Embryonic facial prominence (tissue), 1 donor: ENCODE results near the gene UGT8.
"Not testable (repeated sequence)": the region's sequence is repeated elsewhere in the genome, so short reads cannot be mapped to it uniquely, and the experiment has no call there.

Source experiments
- DNase-seq: peaks from one replicate; pipeline ENCODE4 v3.0.0-alpha.2; 2016; ENCODE audit errors: extremely low spot score

Gene UGT8

DNA sequence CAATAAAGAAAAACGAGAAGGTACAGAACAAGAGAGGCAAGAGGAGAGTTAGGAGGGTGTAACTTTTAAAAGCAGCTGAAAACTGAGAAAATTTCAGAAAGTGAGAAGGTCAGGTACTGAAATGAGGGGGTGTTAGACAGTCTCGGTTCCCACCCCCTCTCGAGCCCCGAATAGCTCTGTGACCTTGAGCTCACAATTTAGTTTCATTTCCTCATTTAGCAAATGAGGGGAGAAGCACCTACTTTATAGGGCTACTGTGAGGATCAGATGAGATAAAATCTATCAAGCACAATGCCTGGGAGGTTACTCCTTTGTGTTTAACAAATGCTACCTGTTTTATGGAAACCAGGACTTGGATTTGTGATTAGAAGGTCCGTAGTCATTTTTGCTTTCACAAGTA lies 4.9 kb downstream of the UGT8 start:
- no peak for DNase-seq

DNA sequence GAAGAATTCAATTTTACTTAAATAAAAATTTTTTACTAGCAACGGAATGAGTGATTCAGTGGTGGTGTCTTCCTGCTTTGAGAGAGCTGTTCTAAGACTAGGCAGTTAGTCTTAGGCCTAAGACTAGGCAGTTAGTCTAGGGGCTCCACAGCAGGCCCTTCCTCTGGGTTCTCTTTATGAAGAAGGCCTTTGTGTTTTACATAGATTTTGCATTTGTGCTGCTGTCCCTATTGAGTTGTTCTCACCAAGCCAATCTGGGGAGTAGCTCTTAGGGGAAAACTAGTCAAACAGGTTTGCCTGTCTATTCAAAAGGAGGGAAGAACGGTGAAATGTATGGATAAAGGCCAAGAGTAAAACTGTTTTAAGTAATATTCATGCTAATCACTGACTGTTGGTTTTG lies 7.6 kb downstream of the UGT8 start:
- no peak for DNase-seq

DNA sequence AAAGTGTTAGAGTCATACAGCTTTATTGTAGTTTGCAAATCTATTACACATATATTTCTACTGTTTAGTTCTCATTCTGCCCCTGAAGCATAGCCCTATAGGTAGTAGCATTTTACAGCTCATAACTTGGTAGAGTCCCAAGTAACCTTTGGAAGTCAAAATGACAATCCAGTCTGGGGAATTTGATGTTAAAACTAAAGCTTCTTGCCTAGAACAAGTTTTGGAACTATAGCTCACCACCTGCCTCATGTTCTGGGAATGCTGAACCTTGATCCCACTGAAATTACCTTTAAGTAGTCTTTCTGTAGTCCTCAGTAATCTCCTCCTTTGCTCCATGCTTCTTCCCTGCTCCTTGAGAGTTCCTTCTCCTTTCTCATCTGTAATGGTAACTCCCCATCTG lies 8.4 kb downstream of the UGT8 start:
- no peak for DNase-seq

DNA sequence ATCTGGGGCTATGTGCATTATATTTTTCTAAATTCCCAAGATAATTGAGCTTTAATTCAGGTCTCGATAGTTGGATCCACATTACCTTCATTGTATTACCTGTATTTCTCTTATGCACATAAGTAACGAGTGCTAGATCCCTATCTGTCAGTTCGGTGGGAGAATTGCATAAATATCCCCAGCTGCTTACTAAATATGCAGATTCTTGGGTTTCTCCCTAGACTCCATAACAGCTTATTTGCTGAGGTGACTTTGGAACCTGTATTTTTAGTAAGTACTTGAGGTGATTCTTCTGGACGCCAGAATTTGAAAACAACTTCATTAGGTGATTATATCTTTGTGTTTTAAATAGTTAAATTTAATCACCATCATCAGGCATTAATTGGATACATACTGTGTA lies 15.0 kb downstream of the UGT8 start:
- no peak for DNase-seq

DNA sequence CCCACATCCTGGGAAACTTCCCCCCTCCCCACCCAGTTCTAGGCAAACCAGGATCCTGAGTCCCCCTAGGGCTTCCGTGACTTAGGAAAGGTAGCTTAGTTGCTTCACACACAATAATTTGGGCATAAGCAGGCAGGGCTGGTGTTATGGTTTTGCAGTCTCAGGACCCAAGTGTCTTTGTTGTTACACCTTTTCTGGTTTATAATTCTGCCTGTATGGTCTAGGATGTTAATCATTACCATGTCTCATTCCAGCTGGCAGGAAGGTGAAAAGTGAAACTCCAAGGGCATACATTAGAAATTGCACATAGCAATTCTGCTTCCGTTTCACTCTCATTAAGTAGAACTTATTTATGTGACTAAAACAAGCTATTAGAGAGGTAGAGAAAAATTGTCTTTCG lies 16.8 kb downstream of the UGT8 start:
- DNase-seq = no peak

DNA sequence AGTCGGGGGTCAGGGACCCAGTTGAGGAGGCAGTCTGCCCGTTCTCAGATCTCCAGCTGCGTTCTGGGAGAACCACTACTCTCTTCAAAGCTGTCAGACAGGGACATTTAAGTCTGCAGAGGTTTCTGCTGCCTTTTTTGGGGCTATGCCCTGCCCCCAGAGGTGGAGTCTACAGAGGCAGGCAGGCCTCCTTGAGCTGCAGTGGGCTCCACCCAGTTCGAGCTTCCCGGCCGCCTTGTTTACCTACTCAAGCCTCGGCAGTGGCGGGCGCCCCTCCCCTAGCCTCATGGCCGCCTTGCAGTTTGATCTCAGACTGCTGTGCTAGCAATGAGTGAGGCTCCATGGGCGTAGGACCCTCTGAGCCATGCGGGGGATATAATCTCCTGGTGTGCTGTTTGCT lies 17.4 kb downstream of the UGT8 start:
- not testable (repeated sequence) for DNase-seq

DNA sequence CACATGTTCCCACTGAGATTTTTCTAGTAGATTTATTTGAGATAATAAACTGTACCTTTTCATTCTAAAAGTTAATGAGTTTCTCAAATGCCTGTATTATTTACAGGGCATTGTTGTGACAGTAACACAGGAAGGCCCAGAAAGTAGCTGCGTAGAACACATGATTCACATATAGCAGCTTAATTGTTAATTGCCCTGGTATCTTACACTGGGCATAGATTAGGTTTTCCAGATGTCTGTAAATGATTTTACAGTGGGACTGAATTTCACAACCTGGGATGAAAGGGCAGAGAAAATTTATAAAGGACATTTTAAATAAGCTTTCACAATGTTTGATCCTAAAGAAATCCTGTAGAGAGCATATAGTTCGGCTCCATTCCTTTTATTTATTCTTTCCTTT lies 27.6 kb downstream of the UGT8 start:
- DNase-seq = no peak

DNA sequence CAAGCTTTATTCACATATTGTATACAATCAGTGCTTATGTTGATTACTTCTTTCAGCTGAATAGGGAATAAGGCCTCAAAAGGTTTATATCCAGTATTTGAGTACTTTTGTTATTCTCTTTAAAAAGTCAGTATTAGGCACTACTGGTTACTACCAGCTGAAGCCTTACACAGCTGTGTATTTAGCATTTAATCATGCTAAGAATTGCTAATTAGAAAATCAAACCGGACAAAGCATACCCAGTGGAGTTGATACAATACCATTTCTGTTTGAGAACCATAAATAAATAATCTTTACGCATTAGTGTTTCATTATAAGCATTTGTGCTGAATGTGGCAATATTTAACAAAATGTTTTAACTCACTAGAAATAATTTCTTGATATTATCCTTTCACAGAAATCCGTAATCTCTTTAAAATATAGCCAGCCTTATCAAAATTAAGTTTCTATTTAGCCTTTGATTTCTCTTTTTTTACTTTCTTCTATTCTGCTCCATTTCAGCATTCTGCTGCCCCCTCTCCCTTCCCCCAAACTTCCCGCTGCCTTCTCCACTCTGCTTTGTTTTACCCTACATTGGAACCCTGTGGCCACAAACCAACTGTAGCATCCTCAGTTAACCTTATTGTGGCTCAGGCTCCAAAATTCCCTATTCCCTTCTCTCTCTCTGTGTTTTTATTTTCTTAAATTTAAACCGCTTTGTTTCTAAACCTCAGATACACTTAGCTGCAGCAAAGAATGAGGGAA lies 37.8 kb downstream of the UGT8 start:
- DNase-seq = no peak

DNA sequence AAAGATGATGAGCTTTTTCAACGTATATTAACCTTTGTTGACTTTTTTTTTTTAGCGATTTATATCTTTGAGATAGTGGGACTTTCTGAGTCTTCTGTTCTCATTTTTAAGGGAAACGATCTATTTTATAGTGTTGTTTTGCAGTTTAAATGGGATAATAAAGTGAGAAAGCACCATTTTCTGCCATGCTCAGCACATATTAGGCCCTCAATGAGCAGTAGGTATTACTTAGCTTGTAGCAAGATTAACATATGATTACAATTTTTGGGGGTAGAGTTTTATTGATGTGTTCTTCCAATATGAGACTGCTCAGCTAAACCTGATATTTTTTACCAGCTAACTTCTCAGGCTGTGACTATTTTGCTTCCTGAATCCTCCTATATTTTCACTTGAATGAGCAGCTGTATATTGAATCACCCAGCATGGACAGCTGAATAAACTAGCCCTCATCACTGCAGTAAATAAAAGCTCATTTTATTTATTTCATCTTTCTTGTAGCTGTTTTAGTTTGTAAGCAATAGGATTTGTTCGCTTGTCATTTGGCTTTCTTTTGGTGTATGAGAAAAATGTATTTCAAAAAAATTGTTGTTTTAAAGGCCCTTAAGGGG lies 43.7 kb downstream of the UGT8 start:
- no peak for DNase-seq

DNA sequence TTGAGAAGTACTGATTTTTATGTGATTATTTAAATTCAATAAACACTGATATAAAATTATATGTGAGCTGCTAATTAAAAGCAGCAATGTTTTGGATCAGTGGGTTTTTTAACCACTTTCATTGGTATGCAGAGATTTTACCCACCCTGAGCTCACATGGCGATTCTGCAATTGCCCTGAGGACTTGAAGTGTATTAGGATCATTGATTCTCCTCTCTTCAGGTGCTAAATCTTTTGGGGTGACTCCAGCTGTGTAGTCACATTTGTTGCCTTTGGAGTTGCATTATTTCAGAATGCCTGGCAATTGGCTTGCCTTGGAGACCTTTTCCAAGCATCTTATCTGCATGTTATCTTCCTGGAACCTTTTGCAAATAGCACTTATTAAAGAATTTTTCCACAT lies 51.3 kb downstream of the UGT8 start:
- DNase-seq = no peak

DNA sequence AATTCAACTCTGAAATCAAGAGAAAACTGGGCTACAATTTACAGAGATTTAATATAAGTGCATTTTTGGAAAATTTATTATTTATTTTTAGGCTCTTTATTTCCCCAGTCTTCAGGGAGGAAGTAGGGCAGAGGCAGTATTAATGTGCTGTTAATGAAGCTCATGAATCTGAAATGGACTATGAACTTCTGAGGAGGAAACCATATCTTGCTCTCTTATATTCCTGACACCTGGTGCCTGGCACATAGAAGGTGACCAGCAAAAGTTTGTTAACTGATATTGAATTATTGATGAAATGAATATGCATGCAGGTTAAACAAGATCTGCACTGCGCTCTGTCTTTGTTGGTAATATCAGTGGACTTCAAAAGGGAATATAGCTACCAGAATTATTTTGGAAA lies 55.1 kb downstream of the UGT8 start:
- DNase-seq = no peak

DNA sequence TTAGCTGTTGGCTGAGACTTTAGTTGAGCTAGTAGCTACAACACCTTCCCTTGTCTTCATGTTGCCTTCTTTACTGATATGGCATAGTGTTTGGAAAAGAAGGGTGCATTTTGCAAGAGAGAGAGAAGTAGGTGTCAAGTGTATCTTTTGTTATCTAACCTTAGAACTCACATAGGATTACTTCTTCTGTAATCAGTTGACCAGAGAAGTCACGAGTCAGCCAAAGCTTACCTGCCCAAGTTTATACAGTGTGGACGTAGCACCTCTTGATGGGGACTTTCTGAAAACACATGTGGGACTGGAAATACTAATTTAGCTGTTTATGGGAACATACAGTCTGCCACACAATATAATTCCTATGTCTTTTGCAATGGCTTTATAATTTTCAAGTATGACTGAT lies 56.0 kb downstream of the UGT8 start:
- no peak for DNase-seq

DNA sequence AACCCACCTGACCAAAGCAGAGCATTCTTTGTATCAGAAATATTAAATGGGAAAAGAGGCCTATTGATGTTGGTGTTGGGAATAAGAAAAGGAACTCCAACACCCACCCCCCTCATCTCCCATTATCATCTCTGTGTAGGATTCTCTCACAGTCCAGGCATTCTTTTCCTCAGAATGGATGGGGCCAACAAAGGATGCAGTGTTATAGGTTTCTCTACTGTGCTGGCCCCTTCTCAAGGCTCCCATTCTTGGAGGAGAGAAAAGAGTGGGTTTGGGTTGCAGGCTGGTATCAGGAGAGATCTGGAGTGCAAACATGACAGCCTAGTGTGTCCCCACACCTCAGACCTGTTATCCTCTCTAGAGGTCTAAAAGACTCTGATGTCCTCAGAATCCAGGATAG lies 59.6 kb downstream of the UGT8 start:
- no peak for DNase-seq

DNA sequence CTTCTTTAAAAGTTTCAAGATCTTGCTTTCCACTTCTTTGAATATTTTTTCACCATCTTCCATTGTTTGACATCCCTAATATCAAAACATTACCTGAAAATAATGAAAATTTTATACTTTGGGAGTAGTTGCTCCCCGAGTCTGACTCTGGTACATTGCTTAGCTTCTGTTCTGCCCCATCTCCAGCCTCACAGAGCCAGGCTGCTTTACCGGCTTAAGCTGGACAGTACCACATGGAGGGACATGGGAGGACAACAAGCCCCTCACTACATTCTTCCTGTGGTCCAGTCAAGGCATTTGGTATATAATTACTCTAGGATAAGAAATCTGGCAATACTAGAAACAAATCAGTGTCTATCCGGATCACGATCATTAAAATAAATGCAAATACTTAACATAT lies 60.2 kb downstream of the UGT8 start:
- DNase-seq = no peak

DNA sequence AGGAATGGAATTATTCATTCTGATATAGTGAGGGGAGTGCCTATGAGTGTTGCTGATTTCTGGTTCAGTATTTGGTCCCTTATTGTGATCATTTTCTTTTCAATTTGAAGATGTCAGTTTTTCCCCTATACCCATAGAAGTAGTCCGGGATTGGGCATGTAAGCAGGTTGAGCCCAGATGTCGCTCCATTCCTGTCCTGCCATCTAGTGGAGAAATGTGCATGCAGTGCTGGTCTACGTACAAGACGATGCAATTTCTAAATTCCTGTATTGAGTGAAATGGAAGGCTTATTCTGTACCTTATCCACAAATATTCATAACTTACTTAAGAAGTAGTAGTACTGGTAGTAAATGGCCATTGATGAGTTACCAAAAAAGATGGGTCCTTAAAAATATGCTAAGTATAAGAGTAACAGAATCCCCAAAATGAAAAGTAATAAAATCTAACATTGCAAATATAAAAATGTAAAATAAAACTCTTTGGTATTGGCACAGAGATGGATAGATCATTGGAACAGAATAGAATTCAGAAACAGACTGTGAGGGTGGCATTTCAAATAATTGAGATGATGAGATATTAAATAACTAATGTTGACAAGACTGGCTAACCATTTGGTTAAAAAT lies 60.9 kb downstream of the UGT8 start:
- peak; percentile 36 for DNase-seq

DNA sequence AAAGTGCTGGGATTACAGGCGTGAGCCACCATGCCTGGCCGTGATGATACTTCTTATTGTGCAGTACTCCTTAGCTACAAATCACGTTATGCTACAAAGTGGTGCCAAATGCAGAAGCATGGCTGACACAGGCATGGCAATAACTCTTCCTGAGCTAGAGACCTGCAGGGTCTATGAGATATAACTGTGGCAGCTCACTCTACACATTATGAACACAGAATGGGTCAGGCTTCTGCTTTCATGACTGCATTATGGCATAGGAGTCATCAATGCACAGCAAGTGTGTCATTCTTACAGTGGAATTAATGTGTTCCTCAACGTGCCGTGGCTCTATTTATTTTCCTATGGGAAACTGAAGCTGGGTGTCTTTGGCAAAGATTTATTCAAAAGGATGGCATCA lies 64.5 kb downstream of the UGT8 start:
- no peak for DNase-seq

DNA sequence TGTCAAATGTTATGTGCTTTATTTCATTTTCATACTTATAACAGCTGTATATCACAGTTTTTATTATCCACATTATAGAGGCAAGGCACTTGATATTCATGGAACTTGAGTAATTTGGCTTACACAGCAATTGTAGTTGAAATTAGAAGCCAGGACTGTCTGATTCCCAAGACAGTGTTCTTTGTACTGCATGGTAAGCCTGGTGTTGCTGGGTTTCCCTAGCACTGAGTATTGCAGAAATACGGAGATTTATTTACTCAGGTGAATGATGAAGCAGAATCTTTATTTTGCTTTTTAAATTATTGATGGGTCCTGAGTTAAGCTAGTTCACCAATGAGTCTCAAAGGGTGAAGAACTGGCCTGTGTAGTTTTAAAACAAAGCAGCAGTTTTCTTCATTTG lies 70.0 kb downstream of the UGT8 start:
- DNase-seq = no peak

DNA sequence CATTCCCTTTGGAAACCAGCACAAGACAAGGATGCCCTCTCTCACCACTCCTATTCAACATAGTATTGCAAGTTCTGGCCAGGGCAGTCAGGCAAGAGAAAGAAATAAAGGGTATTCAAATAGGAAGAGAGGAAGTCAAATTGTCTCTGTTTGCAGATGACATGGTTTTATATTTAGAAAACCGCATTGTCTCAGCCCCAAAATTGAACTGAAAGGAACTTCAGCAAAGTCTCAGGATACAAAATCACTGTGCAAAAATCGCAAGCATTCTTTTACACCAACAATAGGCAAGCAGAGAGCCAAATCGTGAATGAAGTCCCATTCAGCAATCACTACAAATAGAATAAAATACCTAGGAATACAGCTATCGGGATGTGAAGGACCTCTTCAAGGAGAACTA lies 72.1 kb downstream of the UGT8 start:
- not testable (repeated sequence) for DNase-seq

DNA sequence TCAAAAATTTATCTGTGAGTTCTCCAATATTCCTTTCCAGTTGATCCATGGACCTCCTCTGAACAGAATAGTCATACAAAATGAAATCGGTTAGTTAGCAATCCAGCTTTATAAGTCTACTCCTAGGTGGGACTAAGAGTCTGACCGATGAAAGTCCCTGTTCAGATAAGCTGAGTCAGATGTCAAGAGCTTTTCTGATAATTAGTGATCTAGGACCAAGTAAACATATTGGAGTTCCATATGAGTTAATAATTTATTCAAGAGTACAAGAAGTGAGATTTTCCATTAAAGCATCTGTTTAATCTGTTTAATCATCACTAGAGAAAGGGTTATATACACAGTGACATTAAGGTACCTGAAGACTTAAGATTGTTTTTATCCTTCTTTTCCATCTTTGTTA lies 74.7 kb downstream of the UGT8 start:
- DNase-seq = no peak

DNA sequence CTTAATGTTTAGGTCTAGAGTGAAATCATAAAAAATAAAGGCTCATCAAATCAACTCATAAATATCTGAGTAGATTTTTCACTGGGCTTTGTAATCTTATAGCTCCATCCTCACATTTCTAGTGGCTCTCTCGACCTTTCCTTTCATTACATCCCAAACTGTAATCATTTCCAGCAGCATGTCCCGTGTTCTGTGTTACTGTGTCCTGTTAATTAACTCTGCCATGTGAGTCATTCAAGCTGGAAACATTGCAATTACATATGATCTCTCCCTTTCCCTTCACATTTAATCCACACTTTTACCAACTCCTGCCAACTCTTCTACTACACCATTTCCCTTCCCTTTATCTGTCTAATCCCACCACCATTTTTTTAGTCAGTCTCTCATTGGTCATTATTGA lies 75.5 kb downstream of the UGT8 start:
- no peak for DNase-seq

DNA sequence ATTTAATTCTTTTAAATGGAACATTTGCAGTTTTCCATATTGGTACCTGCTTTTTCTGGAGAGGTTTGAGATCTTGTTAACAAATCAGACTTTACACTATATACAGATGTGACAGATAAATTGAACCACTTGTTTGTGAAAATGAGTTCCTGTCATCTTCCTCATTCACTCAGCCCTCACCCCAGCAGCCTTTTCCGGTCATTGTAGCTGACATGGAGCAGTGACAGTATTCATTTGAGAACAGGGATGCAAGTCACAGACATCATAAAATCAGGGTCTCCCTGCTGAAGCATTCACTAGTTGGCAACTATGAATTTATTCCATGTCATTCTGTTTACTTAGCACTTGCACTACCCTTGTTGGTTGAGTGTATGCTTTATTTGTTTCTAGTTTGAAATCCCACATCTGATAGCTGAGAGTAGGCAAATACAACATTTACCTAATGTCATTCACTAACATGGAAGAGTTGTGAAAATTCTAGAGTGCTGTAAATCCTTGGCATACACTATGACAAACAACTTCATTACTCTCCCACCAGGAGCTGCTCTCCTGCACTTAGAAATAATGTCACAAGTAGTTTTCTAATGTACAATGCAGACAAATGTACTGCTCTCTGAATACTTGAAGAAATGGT lies 78.9 kb downstream of the UGT8 start:
- no peak for DNase-seq

DNA sequence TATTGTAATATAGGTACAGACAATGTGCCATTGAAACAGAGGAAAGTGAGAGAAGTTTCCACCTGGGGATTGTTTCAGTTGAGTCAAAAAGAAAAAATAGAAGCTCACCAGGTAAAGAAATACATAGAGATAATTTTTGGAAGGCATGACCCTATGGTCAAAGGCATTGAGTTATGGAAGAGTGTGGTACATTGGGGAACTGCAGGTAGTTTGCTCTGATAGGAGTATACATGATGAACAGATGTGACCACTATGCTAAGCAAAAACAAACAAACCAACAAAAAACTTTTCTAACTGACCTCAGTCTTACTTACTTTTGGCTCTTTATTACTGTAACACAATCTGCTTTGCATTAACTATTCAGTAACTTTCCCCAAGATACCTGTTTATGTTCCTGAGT lies 85.9 kb downstream of the UGT8 start:
- no peak for DNase-seq

DNA sequence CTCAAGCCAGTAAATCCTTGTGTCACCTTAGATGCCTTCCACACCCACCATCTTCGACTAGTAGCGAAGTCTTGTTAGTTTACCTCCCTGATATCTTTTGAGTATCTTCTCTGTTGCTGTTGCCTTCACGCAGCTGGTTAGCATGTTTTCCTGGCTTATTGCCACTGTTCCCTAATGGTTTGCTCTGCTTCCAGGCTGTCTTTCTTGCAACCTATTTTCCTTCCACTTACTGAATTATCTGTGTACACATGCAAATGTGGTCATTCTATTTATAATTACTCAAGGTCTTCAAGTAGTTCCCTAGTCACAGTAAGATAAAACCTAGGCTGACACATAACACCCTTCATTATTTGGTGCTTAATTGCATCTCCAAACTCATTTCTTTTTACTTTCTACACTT lies 89.5 kb downstream of the UGT8 start:
- DNase-seq = no peak
